H9 (cell line): Measurements from ENCODE around the gene AIMP2. TPM values are rescaled to one million over a fixed set of nuclear protein-coding genes. Genes with fewer than 3 reads are reported as not detected.

Source experiments
- DNase-seq: peaks from one replicate; pipeline ENCODE4 v3.0.0-alpha.2; 2017
- H2AFZ ChIP-seq: one replicate; pipeline ENCODE4 v1.6.1; 2013; ENCODE audit warnings: mild to moderate bottlenecking, low read length, control low read depth, moderate library complexity
- H2AK5ac ChIP-seq: 2 replicates; pipeline ENCODE4 v1.6.1; 2013; ENCODE audit warnings: low read length, control low read depth, mixed read lengths; ENCODE audit not compliant: insufficient read length
- H2BK120ac ChIP-seq: one replicate; pipeline ENCODE4 v1.6.1; 2013; ENCODE audit warnings: low read depth, mild to moderate bottlenecking, low read length, control low read depth, inconsistent platforms; ENCODE audit not compliant: poor library complexity, severe bottlenecking
- H2BK12ac ChIP-seq: 2 replicates; pipeline ENCODE4 v1.6.1; 2013; ENCODE audit warnings: low read length, control low read depth, mixed read lengths, low read depth; ENCODE audit not compliant: insufficient read length
- H2BK15ac ChIP-seq: 2 replicates; pipeline ENCODE4 v1.6.1; 2013; ENCODE audit warnings: low read depth, low read length, control low read depth
- H2BK20ac ChIP-seq: one replicate; pipeline ENCODE4 v1.6.1; 2013; ENCODE audit warnings: low read depth, mild to moderate bottlenecking, low read length, control low read depth, inconsistent platforms; ENCODE audit not compliant: poor library complexity, severe bottlenecking
- H2BK5ac ChIP-seq: 2 replicates; pipeline ENCODE4 v1.6.1; 2013; ENCODE audit warnings: low read length, control low read depth, mixed read lengths; ENCODE audit not compliant: insufficient read length
- H3K14ac ChIP-seq: 2 replicates; pipeline ENCODE4 v1.6.1; 2013; ENCODE audit warnings: low read length, control low read depth; ENCODE audit not compliant: insufficient read depth
- H3K18ac ChIP-seq: 2 replicates; pipeline ENCODE4 v1.6.1; 2013; ENCODE audit warnings: low read depth, mild to moderate bottlenecking, mixed read lengths, low read length, control low read depth; ENCODE audit not compliant: insufficient read length
- H3K23ac ChIP-seq: 2 replicates; pipeline ENCODE4 v1.6.1; 2013; ENCODE audit warnings: low read length, control low read depth, mixed read lengths, low read depth; ENCODE audit not compliant: insufficient read length
- H3K23me2 ChIP-seq: 2 replicates; pipeline ENCODE4 v1.6.1; 2013; ENCODE audit warnings: low read depth, mild to moderate bottlenecking, mixed read lengths, low read length, control low read depth; ENCODE audit not compliant: insufficient read length, poor library complexity, severe bottlenecking
- H3K27ac ChIP-seq: 2 replicates; pipeline ENCODE4 v1.5.1; 2013; ENCODE audit warnings: low read length, control low read depth, mixed read lengths, low read depth; ENCODE audit not compliant: insufficient read length
- H3K27me3 ChIP-seq: 2 replicates; pipeline ENCODE4 v1.6.1; 2013; ENCODE audit warnings: low read length, control low read depth, inconsistent platforms; ENCODE audit not compliant: insufficient read depth
- H3K4ac ChIP-seq: 2 replicates; pipeline ENCODE4 v1.6.1; 2013; ENCODE audit warnings: low read depth, mild to moderate bottlenecking, control low read depth, inconsistent platforms, low read length, moderate library complexity
- H3K4me1 ChIP-seq: 2 replicates; pipeline ENCODE4 v1.6.1; 2013; ENCODE audit warnings: low read length, control low read depth, inconsistent platforms; ENCODE audit not compliant: insufficient read depth
- H3K4me2 ChIP-seq: 2 replicates; pipeline ENCODE4 v1.6.1; 2013; ENCODE audit warnings: low read length, control low read depth, mixed read lengths; ENCODE audit not compliant: insufficient read length, insufficient read depth
- H3K56ac ChIP-seq: 2 replicates; pipeline ENCODE4 v1.6.1; 2013; ENCODE audit warnings: low read depth, mild to moderate bottlenecking, mixed read lengths, low read length, control low read depth; ENCODE audit not compliant: insufficient read length
- H3K79me1 ChIP-seq: 2 replicates; pipeline ENCODE4 v1.6.1; 2013; ENCODE audit warnings: low read depth, mild to moderate bottlenecking, moderate library complexity, low read length, control low read depth, inconsistent platforms; ENCODE audit not compliant: insufficient read depth, poor library complexity, severe bottlenecking
- H3K79me2 ChIP-seq: 2 replicates; pipeline ENCODE4 v1.6.1; 2013; ENCODE audit warnings: low read length, control low read depth, inconsistent platforms; ENCODE audit not compliant: insufficient read depth
- H3K9ac ChIP-seq: 2 replicates; pipeline ENCODE4 v1.6.1; 2013; ENCODE audit warnings: low read length, control low read depth, mixed read lengths; ENCODE audit not compliant: insufficient read length; ENCODE audit errors: extremely low read depth
- H3K9me3 ChIP-seq: one replicate; pipeline ENCODE4 v1.6.1; 2013; ENCODE audit warnings: low read depth, low read length, inconsistent platforms; ENCODE audit not compliant: control insufficient read depth
- H3T11ph ChIP-seq: one replicate; pipeline ENCODE4 v1.6.1; 2013; ENCODE audit warnings: mild to moderate bottlenecking, low read length, control low read depth, inconsistent platforms
- H4K20me1 ChIP-seq: one replicate; pipeline ENCODE4 v1.6.1; 2013; ENCODE audit not compliant: control insufficient read depth, insufficient read length, insufficient read depth
- H4K5ac ChIP-seq: 2 replicates; pipeline ENCODE4 v1.6.1; 2013; ENCODE audit warnings: low read depth, mild to moderate bottlenecking, mixed read lengths, low read length, control low read depth; ENCODE audit not compliant: insufficient read length
- H4K8ac ChIP-seq: replicated peaks from 2 replicates; pipeline ENCODE4 v1.6.1; 2013; ENCODE audit warnings: low read length, control low read depth, mixed read lengths, low read depth; ENCODE audit not compliant: insufficient read length
- H4K91ac ChIP-seq: 2 replicates; pipeline ENCODE4 v1.6.1; 2013; ENCODE audit warnings: low read depth, mild to moderate bottlenecking, moderate library complexity, mixed read lengths, low read length, control low read depth; ENCODE audit not compliant: insufficient read length
- H3K27ac Mint-ChIP-seq, 3 experiments: 2 replicates in 2 of 3; 3 replicates in 1 of 3; pipeline ENCODE4 v1.8.0; 2020 to 2021; ENCODE audit warnings: mixed read lengths in 3 of 3, mild to moderate bottlenecking in 1 of 3, moderate library complexity in 1 of 3
- H3K27me3 Mint-ChIP-seq: 2 replicates; pipeline ENCODE4 v1.8.0; 2021; ENCODE audit warnings: low read depth, mild to moderate bottlenecking, moderate library complexity, mixed read lengths
- H3K36me3 Mint-ChIP-seq, 3 experiments: 2 replicates in 2 of 3; 3 replicates in 1 of 3; pipeline ENCODE4 v1.8.0; 2020 to 2021; ENCODE audit warnings: low read depth in 3 of 3, mixed read lengths in 3 of 3; ENCODE audit not compliant: insufficient read depth in 1 of 3
- H3K4me1 Mint-ChIP-seq, 2 experiments: 2 replicates each; pipeline ENCODE4 v1.8.0; 2020; ENCODE audit warnings: mixed read lengths in 2 of 2
- H3K4me3 Mint-ChIP-seq, 2 experiments: 2 replicates in 1 of 2; 3 replicates in 1 of 2; pipeline ENCODE4 v1.8.0; 2020 to 2021; ENCODE audit warnings: mild to moderate bottlenecking in 2 of 2, mixed read lengths in 2 of 2, moderate library complexity in 1 of 2
- H3K9me3 Mint-ChIP-seq, 2 experiments: 2 replicates in 1 of 2; 3 replicates in 1 of 2; pipeline ENCODE4 v1.8.0; 2020; ENCODE audit warnings: mild to moderate bottlenecking in 2 of 2, mixed read lengths in 2 of 2, moderate library complexity in 1 of 2
- CTCF ChIP-seq: fragments of 200-600 bp; sonication (generic); conservative IDR thresholded peaks from 3 replicates; pipeline ENCODE4 v1.8.0; 2021; ENCODE audit warnings: antibody characterized with exemption, mild to moderate bottlenecking
- WGBS: extraction: QIAGEN DNeasy Blood & Tissue Kit; methylation state at CpG from one replicate; pipeline ENCODE4 v1.1.7; 2013; ENCODE audit warnings: missing lambda C conversion rate, low lambda C conversion rate, mixed read lengths; ENCODE audit not compliant: insufficient read length; ENCODE audit errors: extremely low coverage; 5-methylcytosine and 5-hydroxymethylcytosine counted together
- total RNA-seq: library from RNA; stranded (reverse); gene quantifications from 2 replicates; pipeline ENCODE4 v1.2.1, GENCODE V29; 2021

Gene AIMP2
- total RNA-seq, 1 experiment from 2014 or later, result 78.2 TPM

GRCh38 chr7:6031567-6031966, 22.5 kb downstream of the AIMP2 start:
- Histone ChIP-seq H3K23me2 (no peaks in the 10 kb centered on the region), H3K9me3 (no peaks in the 10 kb centered on the region), H3K4me1 (no peaks in the 10 kb centered on the region), H2BK5ac (no peak overlapping the region), H2BK15ac (no peak overlapping the region), H3K4me2 (no peak overlapping the region), H2AK5ac (no peak overlapping the region), H3K9ac (no peak overlapping the region), H3K4ac (no peak overlapping the region), H4K91ac (no peak overlapping the region), H3K14ac (no peak overlapping the region), H3K27ac (no peak overlapping the region), H3K56ac (no peak overlapping the region), H4K20me1 (no peaks in the 10 kb centered on the region), H4K8ac (no peak overlapping the region), H2BK120ac (no peak overlapping the region), H3T11ph (no peak overlapping the region), H3K27me3 (no peaks in the 10 kb centered on the region), H3K18ac (no peak overlapping the region), H2AFZ (no peak overlapping the region), H3K23ac (no peak overlapping the region), H2BK20ac (no peak overlapping the region), H3K79me2 (0 out of 2 replicates have a peak, but pooled peaks cover 2% of the 10 kb centered on the region), H3K79me1 (peaks cover 11% of the 10 kb centered on the region), H4K5ac (no peak overlapping the region), H2BK12ac (no peak overlapping the region)
- no peak for DNase-seq
- TF ChIP-seq CTCF, result no peak
- H3K27ac Mint-ChIP-seq, result peak overlapping the region; percentile 10 to 20 (median 12); a peak in 2 of 7 replicates
- peaks cover 41 to 89% (median 77%) of the 10 kb centered on the region in 3 experiments for H3K36me3 Mint-ChIP-seq
- H3K4me3 Mint-ChIP-seq, result no peak overlapping the region
- no peaks in the 10 kb centered on the region for H3K9me3 Mint-ChIP-seq
- WGBS, result no CpG with 5 or more reads among the region's 3 CpGs
- no peaks in the 10 kb centered on the region for H3K27me3 Mint-ChIP-seq
- 0 out of 4 replicates have a peak, but pooled peaks cover 0 to under 1% of the 10 kb centered on the region in 2 experiments for H3K4me1 Mint-ChIP-seq
